ENCODE data around the gene ASB15.

DNA sequence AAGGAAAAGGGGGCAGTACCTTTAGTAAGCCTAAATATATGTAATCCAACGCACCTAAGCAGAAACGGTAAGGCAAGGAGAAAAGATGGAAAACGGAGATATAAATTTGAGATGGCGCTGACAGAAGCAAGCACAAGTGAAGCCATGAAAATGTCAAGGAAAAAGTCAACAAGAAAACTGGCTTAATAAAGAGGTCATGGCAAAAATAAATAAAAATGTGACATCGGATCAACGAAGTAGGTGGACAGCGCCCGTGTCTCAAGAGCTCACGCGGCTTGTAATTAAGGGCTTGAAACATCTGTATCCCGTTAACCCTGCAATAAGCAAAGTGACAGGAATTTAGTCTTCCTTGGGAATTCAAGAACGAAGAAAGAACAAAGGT is 44.6 kb upstream of the ASB15 start:
- TF ChIP-seq, protein P1, sequence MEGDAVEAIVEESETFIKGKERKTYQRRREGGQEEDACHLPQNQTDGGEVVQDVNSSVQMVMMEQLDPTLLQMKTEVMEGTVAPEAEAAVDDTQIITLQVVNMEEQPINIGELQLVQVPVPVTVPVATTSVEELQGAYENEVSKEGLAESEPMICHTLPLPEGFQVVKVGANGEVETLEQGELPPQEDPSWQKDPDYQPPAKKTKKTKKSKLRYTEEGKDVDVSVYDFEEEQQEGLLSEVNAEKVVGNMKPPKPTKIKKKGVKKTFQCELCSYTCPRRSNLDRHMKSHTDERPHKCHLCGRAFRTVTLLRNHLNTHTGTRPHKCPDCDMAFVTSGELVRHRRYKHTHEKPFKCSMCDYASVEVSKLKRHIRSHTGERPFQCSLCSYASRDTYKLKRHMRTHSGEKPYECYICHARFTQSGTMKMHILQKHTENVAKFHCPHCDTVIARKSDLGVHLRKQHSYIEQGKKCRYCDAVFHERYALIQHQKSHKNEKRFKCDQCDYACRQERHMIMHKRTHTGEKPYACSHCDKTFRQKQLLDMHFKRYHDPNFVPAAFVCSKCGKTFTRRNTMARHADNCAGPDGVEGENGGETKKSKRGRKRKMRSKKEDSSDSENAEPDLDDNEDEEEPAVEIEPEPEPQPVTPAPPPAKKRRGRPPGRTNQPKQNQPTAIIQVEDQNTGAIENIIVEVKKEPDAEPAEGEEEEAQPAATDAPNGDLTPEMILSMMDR (IDR thresholded peaks at IDR 0.05; ENCODE audit: borderline replicate concordance, extremely low read depth, low read length, poor library complexity, severe bottlenecking): no peak
- no peak for TF ChIP-seq EZH2 (IDR thresholded peaks at IDR 0.05; ENCODE audit: borderline replicate concordance, low read depth, low read length, severe bottlenecking)
